ENCODE results near the gene LARGE2. TPM values are rescaled to one million over a fixed set of nuclear protein-coding genes. Genes with fewer than 3 reads are reported as not detected.

Gene LARGE2
- polyA plus RNA-seq, 1 donor from 2014 or later: not detected

GRCh38 chr11:45895553-45896259 is 26.8 kb upstream of the LARGE2 start:
- H3F3A ChIP-seq (ENCODE audit: insufficient read depth, low read length, poor library complexity, severe bottlenecking): no peaks in the 10 kb centered on the region
- no peaks in the 10 kb centered on the region for H3K9me2 ChIP-seq (ENCODE audit: insufficient read depth, low read length)
- no peaks in the 10 kb centered on the region for H3K36me3 ChIP-seq (ENCODE audit: insufficient read depth, low read length)
- peaks cover 13% of the 10 kb centered on the region for H3K79me2 ChIP-seq (replicated peaks; ENCODE audit: insufficient read depth, low read length)
- peak overlapping the region; percentile 66 for H3K9ac ChIP-seq (ENCODE audit: low read length)
- H4K20me1 ChIP-seq (ENCODE audit: insufficient read depth): no peaks in the 10 kb centered on the region
- peak overlapping the region; percentile 66 for H3K4me3 ChIP-seq (ENCODE audit: low read length)
- H3K4me2 ChIP-seq (ENCODE audit: low read length): peak overlapping the region; percentile 51
- no peaks in the 10 kb centered on the region for H3K9me3 ChIP-seq (ENCODE audit: low read length)
- no peak overlapping the region for H2AFZ ChIP-seq (ENCODE audit: low read depth, low read length)
- TF ChIP-seq EZH2 (IDR thresholded peaks at IDR 0.05; ENCODE audit: borderline replicate concordance, insufficient read depth, low read length, poor library complexity, severe bottlenecking) (no peak), SMC3 (conservative IDR thresholded peaks at IDR 0.05; ENCODE audit: poor library complexity) (no peak)
- no peaks in the 10 kb centered on the region for H3K27me3 ChIP-seq (ENCODE audit: insufficient read depth, low read depth, low read length)
- H3K27ac ChIP-seq (ENCODE audit: low read length): peak overlapping the region; percentile 41

- no peaks in the 10 kb centered on the region for H3K9me2 ChIP-seq (ENCODE audit: insufficient read depth, low read length)
- H3K27ac ChIP-seq (ENCODE audit: low read length): peak overlapping the region; percentile 41
- peak overlapping the region; percentile 51 for H3K4me2 ChIP-seq (ENCODE audit: low read length)
- no peaks in the 10 kb centered on the region for H3K27me3 ChIP-seq (ENCODE audit: insufficient read depth, low read depth, low read length)
- TF ChIP-seq EZH2 (IDR thresholded peaks at IDR 0.05; ENCODE audit: borderline replicate concordance, insufficient read depth, low read length, poor library complexity, severe bottlenecking) (no peak), RAD21 (conservative IDR thresholded peaks at IDR 0.05) (no peak), MXI1 (conservative IDR thresholded peaks at IDR 0.05; ENCODE audit: poor library complexity, severe bottlenecking) (no peak), CTCF (IDR thresholded peaks at IDR 0.05; ENCODE audit: poor library complexity, severe bottlenecking) (no peak), POLR2AphosphoS5 (IDR thresholded peaks at IDR 0.05) (no peak), REST (IDR thresholded peaks at IDR 0.05; ENCODE audit: borderline replicate concordance) (no peak), TAF1 (IDR thresholded peaks at IDR 0.05; ENCODE audit: low read depth) (no peak), EP300 (conservative IDR thresholded peaks at IDR 0.05; ENCODE audit: poor library complexity, severe bottlenecking) (no peak), SMC3 (conservative IDR thresholded peaks at IDR 0.05; ENCODE audit: poor library complexity) (no peak)
- H3K9me3 ChIP-seq (ENCODE audit: low read length): no peaks in the 10 kb centered on the region
- H3F3A ChIP-seq (ENCODE audit: insufficient read depth, low read length, poor library complexity, severe bottlenecking): no peaks in the 10 kb centered on the region
- peak overlapping the region; percentile 66 for H3K4me3 ChIP-seq (ENCODE audit: low read length)
- no peaks in the 10 kb centered on the region for H3K36me3 ChIP-seq (ENCODE audit: insufficient read depth, low read length)
- peak overlapping the region; percentile 66 for H3K9ac ChIP-seq (ENCODE audit: low read length)
- H4K20me1 ChIP-seq (ENCODE audit: insufficient read depth): no peaks in the 10 kb centered on the region
- no peak overlapping the region for H2AFZ ChIP-seq (ENCODE audit: low read depth, low read length)
- peaks cover 20% of the 10 kb centered on the region for H3K79me2 ChIP-seq (replicated peaks; ENCODE audit: insufficient read depth, low read length)
These were observed 26.0 kb upstream of the LARGE2 start for GRCh38 chr11:45896422-45896984.

Measured in neural cell (in vitro differentiated cells).